H1 (cell line): ENCODE results near the gene PAK2. TPM values are rescaled to one million over a fixed set of nuclear protein-coding genes. Genes with fewer than 3 reads are reported as not detected.

Source experiments
- CTCF ChIA-PET: fragments of 300-600 bp; sonication (Branson Sonifier 250); formaldehyde crosslinking; loops from one replicate; lab custom pipeline; 2021; ENCODE audit not compliant: partially characterized antibody; lab: Charles Lee
- POLR2A ChIA-PET: fragments of 300-600 bp; sonication (Branson Sonifier 250); formaldehyde crosslinking; loops from one replicate; lab custom pipeline; 2021; ENCODE audit warnings: inconsistent platforms; ENCODE audit not compliant: partially characterized antibody; lab: Charles Lee
- DNase-seq, 2 experiments: peaks; one replicate each; pipeline versions ENCODE4 v3.0.0 to v3.0.0-alpha.2; 2010 to 2022; ENCODE audit warnings: low spot score in 2 of 2, low read depth in 1 of 2, mixed read lengths in 1 of 2
- FAIRE-seq: peaks from 2 replicates; lab custom pipeline; 2011; peaks lifted over from hg19 to GRCh38; lab: Jason Lieb, UNC
- H2AFZ ChIP-seq: 2 replicates; pipeline ENCODE4 v1.8.1; 2012; ENCODE audit warnings: low read length, inconsistent platforms
- H2AK5ac ChIP-seq: 2 replicates; pipeline ENCODE4 v1.6.1; 2013; ENCODE audit warnings: low read depth, low read length
- H2BK120ac ChIP-seq: replicated peaks from 2 replicates; pipeline ENCODE3; 2013; ENCODE audit warnings: low read depth, low read length, inconsistent platforms
- H2BK12ac ChIP-seq: 2 replicates; pipeline ENCODE4 v1.6.1; 2013; ENCODE audit warnings: low read depth, low read length
- H2BK15ac ChIP-seq: 2 replicates; pipeline ENCODE4 v1.6.1; 2013; ENCODE audit warnings: low read length
- H2BK20ac ChIP-seq: 2 replicates; pipeline ENCODE4 v1.6.1; 2013; ENCODE audit warnings: low read length
- H2BK5ac ChIP-seq: 2 replicates; pipeline ENCODE4 v1.6.1; 2013; ENCODE audit warnings: low read depth, low read length
- H3K14ac ChIP-seq: 2 replicates; pipeline ENCODE4 v1.6.1; 2013; ENCODE audit warnings: inconsistent platforms; ENCODE audit not compliant: insufficient read length
- H3K18ac ChIP-seq: 2 replicates; pipeline ENCODE4 v1.6.1; 2013; ENCODE audit warnings: low read length; ENCODE audit errors: extremely low read depth
- H3K23ac ChIP-seq: 2 replicates; pipeline ENCODE4 v1.6.1; 2013; ENCODE audit warnings: inconsistent platforms; ENCODE audit not compliant: insufficient read length
- H3K23me2 ChIP-seq: 2 replicates; pipeline ENCODE4 v1.6.1; 2013; ENCODE audit warnings: low read depth, low read length
- H3K27ac ChIP-seq: 2 replicates; pipeline ENCODE4 v1.6.1; 2011; ENCODE audit warnings: low read depth, low read length, inconsistent platforms
- H3K27me3 ChIP-seq, 4 experiments: replicated peaks in 1 of 4; 1 replicate in 1 of 4; 2 replicates in 3 of 4; pipeline versions ENCODE4 v1.6.1 to v1.8.1; 2011 to 2013; ENCODE audit warnings: low read length in 3 of 4, mild to moderate bottlenecking in 3 of 4, inconsistent platforms in 2 of 4, mixed read lengths in 2 of 4, moderate library complexity in 1 of 4; ENCODE audit not compliant: control insufficient read depth in 3 of 4, insufficient read depth in 3 of 4; ENCODE audit errors: extremely low read depth in 1 of 4
- H3K36me3 ChIP-seq, 4 experiments: 2 replicates each; pipeline versions ENCODE4 v1.6.1 to v1.8.1; 2011 to 2013; ENCODE audit warnings: mild to moderate bottlenecking in 4 of 4, low read length in 3 of 4, moderate library complexity in 2 of 4, control low read depth in 1 of 4, inconsistent platforms in 1 of 4; ENCODE audit not compliant: insufficient read depth in 4 of 4, control insufficient read depth in 2 of 4
- H3K4ac ChIP-seq: replicated peaks from 2 replicates; pipeline ENCODE3; 2013; ENCODE audit warnings: low read length, low read depth, mixed read lengths, inconsistent platforms; ENCODE audit not compliant: insufficient read length
- H3K4me1 ChIP-seq, 4 experiments: replicated peaks in 1 of 4; 1 replicate in 1 of 4; 2 replicates in 3 of 4; pipeline versions ENCODE4 v1.6.1 to v1.8.1; 2011 to 2013; ENCODE audit warnings: low read length in 3 of 4, inconsistent platforms in 2 of 4, mixed read lengths in 1 of 4; ENCODE audit not compliant: insufficient read depth in 4 of 4, control insufficient read depth in 3 of 4
- H3K4me2 ChIP-seq, 2 experiments: 2 replicates each; pipeline versions ENCODE4 v1.6.1 to v1.8.1; 2011 to 2013; ENCODE audit warnings: low read depth in 2 of 2, low read length in 2 of 2, control low read depth in 1 of 2, inconsistent platforms in 1 of 2, mild to moderate bottlenecking in 1 of 2; ENCODE audit not compliant: insufficient read depth in 1 of 2
- H3K4me3 ChIP-seq, 4 experiments: fragments of 200-600, 300-600 bp in 1 of 4; sonication (generic), shearing (Covaris generic), sonication (Bioruptor Twin) in 1 of 4; 2 replicates each; pipeline versions ENCODE4 v1.5.1 to v1.8.1; 2011 to 2016; ENCODE audit warnings: low read length in 4 of 4, low read depth in 3 of 4, control low read depth in 2 of 4, inconsistent platforms in 2 of 4, mild to moderate bottlenecking in 2 of 4, mixed read lengths in 1 of 4, moderate library complexity in 1 of 4; ENCODE audit not compliant: insufficient read depth in 2 of 4; ENCODE audit errors: extremely low read depth in 1 of 4
- H3K56ac ChIP-seq: replicated peaks from 2 replicates; pipeline ENCODE3; 2013; ENCODE audit warnings: low read depth, mild to moderate bottlenecking, mixed read lengths, low read length, inconsistent platforms; ENCODE audit not compliant: insufficient read length
- H3K79me1 ChIP-seq: 2 replicates; pipeline ENCODE4 v1.6.1; 2013; ENCODE audit warnings: low read depth, low read length, control low read depth
- H3K79me2 ChIP-seq, 2 experiments: 2 replicates each; pipeline versions ENCODE4 v1.6.1 to v1.8.1; 2012 to 2013; ENCODE audit warnings: low read length in 2 of 2, mild to moderate bottlenecking in 2 of 2, inconsistent platforms in 1 of 2; ENCODE audit not compliant: insufficient read depth in 2 of 2, control insufficient read depth in 1 of 2
- H3K9ac ChIP-seq, 4 experiments: replicated peaks in 1 of 4; 1 replicate in 1 of 4; 2 replicates in 3 of 4; pipeline versions ENCODE4 v1.6.1 to v1.8.1; 2011 to 2013; ENCODE audit warnings: low read depth in 3 of 4, low read length in 3 of 4, control low read depth in 2 of 4, mild to moderate bottlenecking in 2 of 4, moderate library complexity in 2 of 4, inconsistent platforms in 1 of 4; ENCODE audit errors: extremely low read depth in 1 of 4
- H3K9me3 ChIP-seq, 2 experiments: 2 replicates each; pipeline versions ENCODE4 v1.6.1 to v1.8.1; 2012 to 2013; ENCODE audit warnings: mild to moderate bottlenecking in 2 of 2, moderate library complexity in 2 of 2, control low read depth in 1 of 2, inconsistent platforms in 1 of 2, low read depth in 1 of 2, low read length in 1 of 2, mixed read lengths in 1 of 2; ENCODE audit not compliant: insufficient read depth in 2 of 2
- H4K20me1 ChIP-seq, 2 experiments: replicated peaks in 1 of 2; 2 replicates each; pipeline versions ENCODE3 to v1.8.1; 2011 to 2013; ENCODE audit warnings: inconsistent platforms in 2 of 2, low read length in 2 of 2, mild to moderate bottlenecking in 1 of 2; ENCODE audit not compliant: insufficient read depth in 2 of 2, control insufficient read depth in 1 of 2
- H4K5ac ChIP-seq: 2 replicates; pipeline ENCODE4 v1.6.1; 2013; ENCODE audit warnings: low read length, low read depth, mixed read lengths, inconsistent platforms; ENCODE audit not compliant: insufficient read length
- H4K8ac ChIP-seq: 2 replicates; pipeline ENCODE4 v1.8.0; 2013; ENCODE audit warnings: mild to moderate bottlenecking, moderate library complexity, low read length, inconsistent platforms; ENCODE audit not compliant: insufficient read depth; ENCODE audit errors: extremely low read depth
- H4K91ac ChIP-seq: replicated peaks from 2 replicates; pipeline ENCODE3; 2013; ENCODE audit warnings: low read length, mixed read lengths, inconsistent platforms; ENCODE audit not compliant: insufficient read length
- ATF3 ChIP-seq: IDR thresholded peaks from 2 replicates; pipeline ENCODE4 v1.6.1; 2011; ENCODE audit warnings: low read depth, mild to moderate bottlenecking, low read length; ENCODE audit not compliant: insufficient read depth
- CEBPB ChIP-seq: IDR thresholded peaks from 2 replicates; pipeline ENCODE4 v1.6.1; 2012; ENCODE audit warnings: low read depth, low read length
- CHD2 ChIP-seq: IDR thresholded peaks from 2 replicates; pipeline ENCODE4 v1.6.1; 2012; ENCODE audit warnings: low read length, improper control_type of control experiment
- HDAC6 ChIP-seq: IDR thresholded peaks from one replicate; pipeline ENCODE4 v1.7.1; 2012; ENCODE audit warnings: low read depth, mild to moderate bottlenecking, inconsistent platforms, low read length, moderate library complexity
- KDM5A ChIP-seq: fragments of 200-600 bp; IDR thresholded peaks from 2 replicates; pipeline ENCODE4 v1.7.1; 2012; ENCODE audit warnings: mild to moderate bottlenecking, low read length, inconsistent platforms, mixed read lengths
- MAFK ChIP-seq: IDR thresholded peaks from 2 replicates; pipeline ENCODE4 v1.6.1; 2012; ENCODE audit warnings: low read depth, mild to moderate bottlenecking, improper control_type of control experiment, low read length
- POLR2AphosphoS5 ChIP-seq: IDR thresholded peaks from 2 replicates; pipeline ENCODE4 v1.6.1; 2011; ENCODE audit warnings: low read depth, low read length
- RBBP5 ChIP-seq: IDR thresholded peaks from 2 replicates; pipeline ENCODE4 v1.7.1; 2012; ENCODE audit warnings: low read depth, mild to moderate bottlenecking, inconsistent platforms, low read length, moderate library complexity, borderline replicate concordance
- TAF1 ChIP-seq: IDR thresholded peaks from 2 replicates; pipeline ENCODE4 v1.6.1; 2011; ENCODE audit warnings: mild to moderate bottlenecking, low read depth, low read length
- TEAD4 ChIP-seq: IDR thresholded peaks from 2 replicates; pipeline ENCODE4 v1.6.1; 2012; ENCODE audit warnings: low read depth, low read length, inconsistent platforms, mixed read lengths
- USF2 ChIP-seq: IDR thresholded peaks from 2 replicates; pipeline ENCODE4 v1.6.1; 2011; ENCODE audit warnings: low read length, improper control_type of control experiment
- WGBS, 2 experiments: shearing (Covaris generic) in 1 of 2; methylation state at CpG; one replicate each; pipeline versions ENCODE4 v1.1.6 to v1.1.7; 2013 to 2015; ENCODE audit warnings: low lambda C conversion rate in 2 of 2, mixed read lengths in 2 of 2, inconsistent platforms in 1 of 2, low coverage in 1 of 2, missing lambda C conversion rate in 1 of 2; ENCODE audit not compliant: insufficient replicate concordance in 2 of 2, insufficient coverage in 1 of 2, insufficient read length in 1 of 2; ENCODE audit errors: extremely low coverage in 1 of 2, missing lambda C conversion rate in 1 of 2; 5-methylcytosine and 5-hydroxymethylcytosine counted together
- polyA plus RNA-seq, 7 experiments: library from polyadenylated mRNA; depleted of rRNA in 3 of 7; stranded (reverse) in 5 of 7; unstranded in 2 of 7; fragments of >200 nt in 5 of 7; fragments of 200-250 nt in 2 of 7; gene quantifications; 1 replicate in 5 of 7; 2 replicates in 1 of 7; 4 replicates in 1 of 7; pipeline versions ENCODE4 v1.2.1 to v1.2.3, GENCODE V29; 2011 to 2013; ENCODE audit warnings: missing spikeins in 2 of 7, mixed read lengths in 2 of 7
- total RNA-seq: library from RNA; stranded (reverse); fragmentation: NEBNext Ultra II Directional; extraction: Animal tissue kit (Norgen Biotek cat#: 25700); gene quantifications from 2 replicates; pipeline ENCODE4 v1.2.1, GENCODE V29; 2021

Gene PAK2
- total and polyA plus RNA-seq, 2 of the 8 experiments (the other 6 are each of a cell fraction or from before 2014, with no cell fraction given), result 13.1 to 60.5 TPM

GRCh38 chr3:196736670-196737374 is 2.8 kb upstream of the PAK2 start:
- 86% methylated on average over 4 of the region's 4 CpGs; no CpG with 5 or more reads in 1 of the 2 experiments for WGBS, 2 experiments
- Histone ChIP-seq H2BK15ac (no peak overlapping the region), H2BK20ac (no peak overlapping the region), H2BK120ac (no peak overlapping the region), H4K8ac (no peak overlapping the region), H3K79me2 (peaks cover 3 to 18% of the 10 kb centered on the region in 2 experiments; a peak in 3 of 4 replicates), H4K91ac (no peak overlapping the region), H3K4me1 (peaks cover 0 to 4% (median 0%) of the 10 kb centered on the region in 4 experiments; a peak in 1 of 7 replicates), H2BK12ac (no peak overlapping the region), H2AK5ac (no peak overlapping the region), H3K18ac (no peak overlapping the region), H3K4me3 (no peak overlapping the region), H3K9me3 (no peaks in the 10 kb centered on the region), H3K79me1 (no peaks in the 10 kb centered on the region), H3K9ac (no peak overlapping the region), H3K56ac (no peak overlapping the region), H3K14ac (no peak overlapping the region), H3K27ac (no peak overlapping the region), H2BK5ac (no peak overlapping the region), H4K5ac (no peak overlapping the region), H3K4me2 (no peak overlapping the region), H4K20me1 (no peaks in the 10 kb centered on the region), H3K36me3 (no peaks in the 10 kb centered on the region), H3K4ac (no peak overlapping the region), H2AFZ (no peak overlapping the region), H3K23me2 (peaks cover 3% of the 10 kb centered on the region; the same call in 1 of the 2 replicates), H3K23ac (no peak overlapping the region), H3K27me3 (no peaks in the 10 kb centered on the region)
- ChIA-PET POLR2A (interaction anchor here (0.6 to 1.2 kb wide), 3 partner anchors 11 to 140 kb away, joined by 3 read pairs; no protein-coding TSS in a partner anchor), CTCF (no interaction called here)
- DNase-seq (no peak), FAIRE-seq (no peak)
- TF ChIP-seq MAFK, result no peak
- no peak for TF ChIP-seq USF2
- no peak for TF ChIP-seq CEBPB
- no peak for TF ChIP-seq HDAC6
- TF ChIP-seq TEAD4, result no peak
- TF ChIP-seq ATF3, result no peak
- no peak for TF ChIP-seq TAF1
- no peak for TF ChIP-seq POLR2AphosphoS5
- TF ChIP-seq CHD2, result no peak
- TF ChIP-seq KDM5A, result no peak
- TF ChIP-seq RBBP5, result no peak
